ENCODE results near the gene TUBGCP3. TPM values are rescaled to one million over a fixed set of nuclear protein-coding genes. Genes with fewer than 3 reads are reported as not detected.

TUBGCP3 gene
- total and polyA plus RNA-seq, 4 donors: 6.7 to 31.0 (median 17.3) TPM

DNA sequence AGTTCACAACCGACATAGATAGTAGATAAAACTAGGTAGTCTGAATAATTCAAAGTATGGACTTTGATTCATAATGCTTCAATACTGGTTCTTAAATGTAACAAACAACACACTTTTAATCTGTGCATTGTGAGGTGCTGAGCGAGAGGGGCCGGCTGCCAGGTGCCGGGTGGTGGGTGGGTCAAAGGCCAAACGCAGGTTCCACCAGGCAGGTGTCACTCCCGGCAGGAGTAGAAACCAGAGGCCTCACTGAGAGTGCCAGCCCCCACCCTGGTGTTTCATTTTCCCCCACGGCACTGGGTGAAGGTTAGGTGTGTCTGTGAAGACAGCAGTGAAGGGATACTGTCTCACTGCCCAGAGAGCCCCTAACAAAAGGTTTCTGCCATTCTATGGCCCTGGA, 4.2 kb upstream of the TUBGCP3 start:
- H3K9me3 ChIP-seq (ENCODE audit: control insufficient read depth in 4 of 4, low read length in 3 of 4): no peaks in the 10 kb centered on the region
- no peak for DNase-seq (ENCODE audit: low spot score)
- no peak overlapping the region for H3K27ac ChIP-seq (ENCODE audit: low read depth in 1 of 2, low read length in 2 of 2)
- H3K4me1 ChIP-seq (ENCODE audit: control insufficient read depth in 4 of 4, insufficient read depth in 4 of 4, low read length in 3 of 4): peaks cover 0 to 7% (median 6%) of the 10 kb centered on the region in 4 donors
- 95% methylated on average over 7 of the region's 7 CpGs for WGBS
- no peak overlapping the region for H3K9ac ChIP-seq (ENCODE audit: low read depth in 1 of 2, low read length in 2 of 2)
- H3K4me3 ChIP-seq (ENCODE audit: low read depth in 1 of 3, low read length in 3 of 3): no peak overlapping the region
- no peak for TF ChIP-seq FOXA2 (IDR thresholded peaks at IDR 0.05)
- TF ChIP-seq HNF4A (conservative IDR thresholded peaks at IDR 0.05): no peak
- TF ChIP-seq RAD21 (IDR thresholded peaks at IDR 0.05): no peak
- TF ChIP-seq GABPA (IDR thresholded peaks at IDR 0.05 in 1 of 2, conservative IDR thresholded peaks at IDR 0.05 in 1 of 2): no peak
- TF ChIP-seq, protein P1, sequence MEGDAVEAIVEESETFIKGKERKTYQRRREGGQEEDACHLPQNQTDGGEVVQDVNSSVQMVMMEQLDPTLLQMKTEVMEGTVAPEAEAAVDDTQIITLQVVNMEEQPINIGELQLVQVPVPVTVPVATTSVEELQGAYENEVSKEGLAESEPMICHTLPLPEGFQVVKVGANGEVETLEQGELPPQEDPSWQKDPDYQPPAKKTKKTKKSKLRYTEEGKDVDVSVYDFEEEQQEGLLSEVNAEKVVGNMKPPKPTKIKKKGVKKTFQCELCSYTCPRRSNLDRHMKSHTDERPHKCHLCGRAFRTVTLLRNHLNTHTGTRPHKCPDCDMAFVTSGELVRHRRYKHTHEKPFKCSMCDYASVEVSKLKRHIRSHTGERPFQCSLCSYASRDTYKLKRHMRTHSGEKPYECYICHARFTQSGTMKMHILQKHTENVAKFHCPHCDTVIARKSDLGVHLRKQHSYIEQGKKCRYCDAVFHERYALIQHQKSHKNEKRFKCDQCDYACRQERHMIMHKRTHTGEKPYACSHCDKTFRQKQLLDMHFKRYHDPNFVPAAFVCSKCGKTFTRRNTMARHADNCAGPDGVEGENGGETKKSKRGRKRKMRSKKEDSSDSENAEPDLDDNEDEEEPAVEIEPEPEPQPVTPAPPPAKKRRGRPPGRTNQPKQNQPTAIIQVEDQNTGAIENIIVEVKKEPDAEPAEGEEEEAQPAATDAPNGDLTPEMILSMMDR (IDR thresholded peaks at IDR 0.05; ENCODE audit: low read depth, low read length, missing input control): no peak
- no peak for TF ChIP-seq NR2F2 (IDR thresholded peaks at IDR 0.05)
- TF ChIP-seq, protein P2, sequence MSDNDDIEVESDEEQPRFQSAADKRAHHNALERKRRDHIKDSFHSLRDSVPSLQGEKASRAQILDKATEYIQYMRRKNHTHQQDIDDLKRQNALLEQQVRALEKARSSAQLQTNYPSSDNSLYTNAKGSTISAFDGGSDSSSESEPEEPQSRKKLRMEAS (IDR thresholded peaks at IDR 0.05): no peak
- no peak for TF ChIP-seq SP1 (IDR thresholded peaks at IDR 0.05)
- TF ChIP-seq FOXA1 (IDR thresholded peaks at IDR 0.05): no peak
- TF ChIP-seq RXRA (IDR thresholded peaks at IDR 0.05): no peak
- no peak for TF ChIP-seq EGR1 (IDR thresholded peaks at IDR 0.05; ENCODE audit: low read depth in 2 of 2)
- TF ChIP-seq, protein P3, sequence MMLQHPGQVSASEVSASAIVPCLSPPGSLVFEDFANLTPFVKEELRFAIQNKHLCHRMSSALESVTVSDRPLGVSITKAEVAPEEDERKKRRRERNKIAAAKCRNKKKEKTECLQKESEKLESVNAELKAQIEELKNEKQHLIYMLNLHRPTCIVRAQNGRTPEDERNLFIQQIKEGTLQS (IDR thresholded peaks at IDR 0.05): no peak
- TF ChIP-seq JUND (IDR thresholded peaks at IDR 0.05): no peak
- no peak for TF ChIP-seq TAF1 (conservative IDR thresholded peaks at IDR 0.05)
- no peak for TF ChIP-seq YY1 (IDR thresholded peaks at IDR 0.05)
- TF ChIP-seq, protein P4, sequence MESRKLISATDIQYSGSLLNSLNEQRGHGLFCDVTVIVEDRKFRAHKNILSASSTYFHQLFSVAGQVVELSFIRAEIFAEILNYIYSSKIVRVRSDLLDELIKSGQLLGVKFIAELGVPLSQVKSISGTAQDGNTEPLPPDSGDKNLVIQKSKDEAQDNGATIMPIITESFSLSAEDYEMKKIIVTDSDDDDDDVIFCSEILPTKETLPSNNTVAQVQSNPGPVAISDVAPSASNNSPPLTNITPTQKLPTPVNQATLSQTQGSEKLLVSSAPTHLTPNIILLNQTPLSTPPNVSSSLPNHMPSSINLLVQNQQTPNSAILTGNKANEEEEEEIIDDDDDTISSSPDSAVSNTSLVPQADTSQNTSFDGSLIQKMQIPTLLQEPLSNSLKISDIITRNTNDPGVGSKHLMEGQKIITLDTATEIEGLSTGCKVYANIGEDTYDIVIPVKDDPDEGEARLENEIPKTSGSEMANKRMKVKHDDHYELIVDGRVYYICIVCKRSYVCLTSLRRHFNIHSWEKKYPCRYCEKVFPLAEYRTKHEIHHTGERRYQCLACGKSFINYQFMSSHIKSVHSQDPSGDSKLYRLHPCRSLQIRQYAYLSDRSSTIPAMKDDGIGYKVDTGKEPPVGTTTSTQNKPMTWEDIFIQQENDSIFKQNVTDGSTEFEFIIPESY (IDR thresholded peaks at IDR 0.05): no peak
- TF ChIP-seq, protein P5, sequence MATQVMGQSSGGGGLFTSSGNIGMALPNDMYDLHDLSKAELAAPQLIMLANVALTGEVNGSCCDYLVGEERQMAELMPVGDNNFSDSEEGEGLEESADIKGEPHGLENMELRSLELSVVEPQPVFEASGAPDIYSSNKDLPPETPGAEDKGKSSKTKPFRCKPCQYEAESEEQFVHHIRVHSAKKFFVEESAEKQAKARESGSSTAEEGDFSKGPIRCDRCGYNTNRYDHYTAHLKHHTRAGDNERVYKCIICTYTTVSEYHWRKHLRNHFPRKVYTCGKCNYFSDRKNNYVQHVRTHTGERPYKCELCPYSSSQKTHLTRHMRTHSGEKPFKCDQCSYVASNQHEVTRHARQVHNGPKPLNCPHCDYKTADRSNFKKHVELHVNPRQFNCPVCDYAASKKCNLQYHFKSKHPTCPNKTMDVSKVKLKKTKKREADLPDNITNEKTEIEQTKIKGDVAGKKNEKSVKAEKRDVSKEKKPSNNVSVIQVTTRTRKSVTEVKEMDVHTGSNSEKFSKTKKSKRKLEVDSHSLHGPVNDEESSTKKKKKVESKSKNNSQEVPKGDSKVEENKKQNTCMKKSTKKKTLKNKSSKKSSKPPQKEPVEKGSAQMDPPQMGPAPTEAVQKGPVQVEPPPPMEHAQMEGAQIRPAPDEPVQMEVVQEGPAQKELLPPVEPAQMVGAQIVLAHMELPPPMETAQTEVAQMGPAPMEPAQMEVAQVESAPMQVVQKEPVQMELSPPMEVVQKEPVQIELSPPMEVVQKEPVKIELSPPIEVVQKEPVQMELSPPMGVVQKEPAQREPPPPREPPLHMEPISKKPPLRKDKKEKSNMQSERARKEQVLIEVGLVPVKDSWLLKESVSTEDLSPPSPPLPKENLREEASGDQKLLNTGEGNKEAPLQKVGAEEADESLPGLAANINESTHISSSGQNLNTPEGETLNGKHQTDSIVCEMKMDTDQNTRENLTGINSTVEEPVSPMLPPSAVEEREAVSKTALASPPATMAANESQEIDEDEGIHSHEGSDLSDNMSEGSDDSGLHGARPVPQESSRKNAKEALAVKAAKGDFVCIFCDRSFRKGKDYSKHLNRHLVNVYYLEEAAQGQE (IDR thresholded peaks at IDR 0.05): no peak
- no peak for TF ChIP-seq HNF4G (IDR thresholded peaks at IDR 0.05)
- no peaks in the 10 kb centered on the region for H3K27me3 ChIP-seq (ENCODE audit: control insufficient read depth in 4 of 4, insufficient read depth in 4 of 4, low read length in 3 of 4)
- no peaks in the 10 kb centered on the region for H3K36me3 ChIP-seq (ENCODE audit: control insufficient read depth in 4 of 4, insufficient read depth in 3 of 4, low read depth in 1 of 4, low read length in 3 of 4)
